Osteocyte (in vitro differentiated cells): ENCODE measurements around the gene NLGN1. TPM values are rescaled to one million over a fixed set of nuclear protein-coding genes. Genes with fewer than 3 reads are reported as not detected.

Experiments
- DNase-seq: peaks from one replicate; pipeline ENCODE4 v3.0.0; 2021; ENCODE audit warnings: mixed read lengths; ENCODE audit not compliant: unreplicated experiment; ENCODE audit errors: extremely low spot score
- H3K27ac Mint-ChIP-seq: one replicate; pipeline ENCODE4 v1.8.0; 2021; ENCODE audit warnings: mild to moderate bottlenecking, mixed read lengths; ENCODE audit not compliant: unreplicated experiment
- H3K27me3 Mint-ChIP-seq: one replicate; pipeline ENCODE4 v1.8.0; 2021; ENCODE audit warnings: mixed read lengths; ENCODE audit not compliant: unreplicated experiment
- H3K36me3 Mint-ChIP-seq: one replicate; pipeline ENCODE4 v1.8.0; 2021; ENCODE audit warnings: mixed read lengths; ENCODE audit not compliant: unreplicated experiment
- H3K4me1 Mint-ChIP-seq: one replicate; pipeline ENCODE4 v1.8.0; 2021; ENCODE audit warnings: mixed read lengths; ENCODE audit not compliant: unreplicated experiment
- H3K4me3 Mint-ChIP-seq: one replicate; pipeline ENCODE4 v1.8.0; 2021; ENCODE audit warnings: mild to moderate bottlenecking, moderate library complexity, mixed read lengths; ENCODE audit not compliant: unreplicated experiment
- H3K9me3 Mint-ChIP-seq: one replicate; pipeline ENCODE4 v1.8.0; 2021; ENCODE audit warnings: mixed read lengths; ENCODE audit not compliant: unreplicated experiment
- total RNA-seq: library from RNA; stranded (reverse); gene quantifications from 2 replicates; pipeline ENCODE4 v1.2.1, GENCODE V29; 2021
- TF ChIP-seq, protein P1 (sequence below): fragments of 200-600 bp; sonication (generic); IDR thresholded peaks from 2 replicates; pipeline ENCODE4 v1.5.0; 2021; ENCODE audit warnings: antibody characterized with exemption, mild to moderate bottlenecking, moderate library complexity

The NLGN1 gene
- total RNA-seq, 1 donor from 2014 or later: 3.9 TPM

DNA sequence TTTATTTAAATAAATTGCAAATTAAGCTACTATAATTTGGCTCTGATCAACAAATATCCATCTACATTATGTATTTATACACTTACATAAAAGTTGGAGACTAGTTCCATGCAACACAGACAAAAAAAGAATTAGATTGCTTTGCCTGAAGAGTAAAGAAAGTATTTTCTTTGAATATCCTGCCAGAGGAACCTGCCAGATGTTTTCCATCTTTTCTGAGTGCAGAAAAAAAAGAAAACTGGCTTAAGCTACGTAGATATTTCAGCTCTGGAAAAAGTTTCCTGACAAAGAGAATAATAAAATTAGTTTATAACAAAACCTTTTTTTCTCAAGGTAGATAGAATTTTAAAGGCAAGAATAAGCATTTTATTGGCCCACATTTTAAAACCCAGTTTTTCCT is 854.1 kb downstream of the NLGN1 start:
- no peak for DNase-seq
- Mint-ChIP-seq H3K4me1 (peaks cover 18% of the 10 kb centered on the region), H3K36me3 (no peaks in the 10 kb centered on the region), H3K27ac (no peak overlapping the region), H3K27me3 (no peaks in the 10 kb centered on the region), H3K9me3 (peaks cover 2% of the 10 kb centered on the region), H3K4me3 (no peak overlapping the region)
- TF ChIP-seq, protein P1, sequence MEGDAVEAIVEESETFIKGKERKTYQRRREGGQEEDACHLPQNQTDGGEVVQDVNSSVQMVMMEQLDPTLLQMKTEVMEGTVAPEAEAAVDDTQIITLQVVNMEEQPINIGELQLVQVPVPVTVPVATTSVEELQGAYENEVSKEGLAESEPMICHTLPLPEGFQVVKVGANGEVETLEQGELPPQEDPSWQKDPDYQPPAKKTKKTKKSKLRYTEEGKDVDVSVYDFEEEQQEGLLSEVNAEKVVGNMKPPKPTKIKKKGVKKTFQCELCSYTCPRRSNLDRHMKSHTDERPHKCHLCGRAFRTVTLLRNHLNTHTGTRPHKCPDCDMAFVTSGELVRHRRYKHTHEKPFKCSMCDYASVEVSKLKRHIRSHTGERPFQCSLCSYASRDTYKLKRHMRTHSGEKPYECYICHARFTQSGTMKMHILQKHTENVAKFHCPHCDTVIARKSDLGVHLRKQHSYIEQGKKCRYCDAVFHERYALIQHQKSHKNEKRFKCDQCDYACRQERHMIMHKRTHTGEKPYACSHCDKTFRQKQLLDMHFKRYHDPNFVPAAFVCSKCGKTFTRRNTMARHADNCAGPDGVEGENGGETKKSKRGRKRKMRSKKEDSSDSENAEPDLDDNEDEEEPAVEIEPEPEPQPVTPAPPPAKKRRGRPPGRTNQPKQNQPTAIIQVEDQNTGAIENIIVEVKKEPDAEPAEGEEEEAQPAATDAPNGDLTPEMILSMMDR: no peak

DNA sequence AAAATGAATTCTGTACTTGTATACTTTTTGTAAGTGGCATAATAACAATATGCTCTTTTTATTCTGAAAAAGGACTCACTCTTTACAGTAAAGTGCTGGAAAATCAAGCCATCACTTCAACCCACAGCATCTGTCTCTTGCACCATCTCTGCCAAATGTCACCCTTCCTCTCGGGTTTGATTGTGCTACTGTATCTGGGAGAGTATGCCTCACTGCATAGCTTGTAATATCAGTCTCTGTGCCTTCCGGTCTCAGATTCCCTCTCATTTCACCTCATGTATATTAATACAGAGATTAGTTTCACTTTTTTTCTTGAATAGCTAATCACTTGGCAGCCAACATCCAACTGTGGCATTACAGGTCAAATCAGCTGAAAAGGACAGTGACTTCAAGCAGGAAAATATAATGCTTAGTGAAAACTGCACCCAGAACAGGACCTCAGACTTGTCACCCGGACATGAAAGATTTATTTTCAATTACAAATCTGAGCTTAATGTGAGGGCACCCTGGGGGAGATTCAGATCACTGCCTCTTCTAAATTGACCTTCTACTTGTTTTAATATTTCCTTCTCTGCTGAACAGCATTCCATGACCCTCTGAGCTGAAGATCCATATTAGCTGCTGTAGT is 855.8 kb downstream of the NLGN1 start:
- peak overlapping the region; percentile 16 for H3K27ac Mint-ChIP-seq
- peaks cover 2% of the 10 kb centered on the region for H3K36me3 Mint-ChIP-seq
- H3K9me3 Mint-ChIP-seq: peaks cover 8% of the 10 kb centered on the region
- TF ChIP-seq, protein P1: no peak
- peaks cover 18% of the 10 kb centered on the region for H3K4me1 Mint-ChIP-seq
- no peak overlapping the region for H3K4me3 Mint-ChIP-seq
- DNase-seq: no peak
- no peaks in the 10 kb centered on the region for H3K27me3 Mint-ChIP-seq

DNA sequence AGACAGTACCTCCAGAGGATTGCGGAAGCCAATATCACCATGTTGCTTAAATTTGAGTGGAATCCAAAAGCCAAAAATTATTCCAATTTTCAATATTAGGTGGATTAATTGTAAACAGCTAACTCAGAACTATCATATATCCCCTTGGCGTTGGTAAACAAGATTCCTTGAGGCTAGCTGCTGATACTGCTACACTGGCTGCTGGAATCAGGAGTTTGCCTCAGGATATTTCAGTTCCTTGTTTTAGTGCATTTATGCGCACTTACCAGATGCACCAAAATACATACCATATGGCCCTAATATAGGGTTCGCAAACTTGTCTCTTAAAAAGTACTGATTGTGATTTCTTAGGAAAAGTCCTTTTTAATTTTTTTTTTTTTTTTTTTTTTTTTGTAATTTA is 856.4 kb downstream of the NLGN1 start:
- Mint-ChIP-seq H3K27me3 (no peaks in the 10 kb centered on the region), H3K4me3 (no peak overlapping the region), H3K36me3 (peaks cover 2% of the 10 kb centered on the region), H3K4me1 (peaks cover 18% of the 10 kb centered on the region), H3K27ac (no peak overlapping the region), H3K9me3 (peaks cover 8% of the 10 kb centered on the region)
- TF ChIP-seq, protein P1: no peak
- no peak for DNase-seq

DNA sequence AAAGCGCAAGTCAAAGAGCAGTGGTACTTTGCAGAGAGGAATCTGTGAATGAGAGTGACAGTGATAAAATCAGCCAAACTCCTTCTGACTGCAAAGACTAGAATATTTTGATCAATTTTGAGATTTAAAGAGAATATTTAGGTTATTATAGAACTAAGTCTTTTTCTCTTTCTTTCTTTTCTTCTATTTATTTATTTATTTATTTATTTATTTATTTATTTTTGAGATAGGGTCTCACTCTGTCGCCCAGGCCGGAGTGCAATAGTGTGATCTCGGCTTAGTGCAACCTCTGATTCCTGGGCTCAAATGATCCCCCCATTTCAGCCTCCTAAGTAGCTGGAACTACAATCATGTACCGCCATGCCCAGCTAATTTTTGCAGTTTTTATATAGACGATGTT is 857.9 kb downstream of the NLGN1 start:
- H3K27me3 Mint-ChIP-seq: no peaks in the 10 kb centered on the region
- H3K4me3 Mint-ChIP-seq: no peak overlapping the region
- TF ChIP-seq, protein P1: no peak
- H3K4me1 Mint-ChIP-seq: peaks cover 18% of the 10 kb centered on the region
- no peak for DNase-seq
- peaks cover 2% of the 10 kb centered on the region for H3K36me3 Mint-ChIP-seq
- H3K27ac Mint-ChIP-seq: no peak overlapping the region
- H3K9me3 Mint-ChIP-seq: peaks cover 8% of the 10 kb centered on the region

DNA sequence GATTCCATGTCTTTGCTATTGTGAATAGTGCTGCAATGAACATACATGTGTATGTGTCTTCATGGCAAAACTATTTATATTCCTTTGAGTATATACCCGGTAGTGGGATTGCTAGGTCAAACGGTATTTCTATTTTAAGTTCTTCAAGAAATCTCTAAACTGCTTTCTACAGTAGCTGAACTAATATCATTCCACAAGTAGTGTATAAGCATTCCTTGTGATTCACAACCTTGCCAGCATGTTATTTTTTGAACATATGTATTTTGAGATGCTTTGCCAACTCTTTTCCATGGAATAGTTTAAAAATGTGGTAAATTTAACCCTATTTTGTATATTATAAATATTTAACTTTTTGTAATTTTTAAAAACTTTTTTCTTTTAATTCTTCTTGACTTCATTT is 868.9 kb downstream of the NLGN1 start:
- TF ChIP-seq, protein P1: no peak
- no peak overlapping the region for H3K27ac Mint-ChIP-seq
- H3K27me3 Mint-ChIP-seq: no peaks in the 10 kb centered on the region
- peaks cover 3% of the 10 kb centered on the region for H3K4me1 Mint-ChIP-seq
- no peak overlapping the region for H3K4me3 Mint-ChIP-seq
- no peaks in the 10 kb centered on the region for H3K36me3 Mint-ChIP-seq
- H3K9me3 Mint-ChIP-seq: no peaks in the 10 kb centered on the region
- DNase-seq: no peak
